GM11168 (cell line): Measurements from ENCODE around the gene PTGR3.

Source experiments
- in situ Hi-C: fragments of 300-500 bp; cut with MboI; formaldehyde crosslinking; loops from one replicate; pipeline ENCODE4 v1.12.0; 2022; ENCODE audit warnings: low sequenced_read_pairs; ENCODE audit not compliant: unreplicated experiment

Gene PTGR3

GRCh38 chr18:75204732-75205513 is 4.0 kb downstream of the PTGR3 start:
- in situ Hi-C loops: no loop called here

GRCh38 chr18:75204269-75204731 is 4.6 kb downstream of the PTGR3 start:
- in situ Hi-C loops: no loop called here

- in situ Hi-C loops: no loop called here
Measured at GRCh38 chr18:75203416-75204268, 5.3 kb downstream of the PTGR3 start.

- in situ Hi-C loops: no loop called here
Measured at GRCh38 chr18:75202696-75203365, 6.1 kb downstream of the PTGR3 start.

GRCh38 chr18:75201282-75202270 is 7.4 kb downstream of the PTGR3 start:
- in situ Hi-C loops: no loop called here

GRCh38 chr18:75200605-75201280 is 8.2 kb downstream of the PTGR3 start:
- in situ Hi-C loops: no loop called here

- in situ Hi-C loops: no loop called here
Measured at GRCh38 chr18:75200071-75200470, 8.9 kb downstream of the PTGR3 start.

GRCh38 chr18:75199327-75199726 is 9.6 kb downstream of the PTGR3 start:
- in situ Hi-C loops: loop anchor here (25.0 kb wide), 1 partner anchor 537 kb away; no protein-coding TSS in a partner anchor

- in situ Hi-C loops: loop anchor here (25.0 kb wide), 1 partner anchor 536 kb away; no protein-coding TSS in a partner anchor
Measured at GRCh38 chr18:75198036-75198435, 10.9 kb downstream of the PTGR3 start.

- in situ Hi-C loops: loop anchor here (25.0 kb wide), 1 partner anchor 531 kb away; no protein-coding TSS in a partner anchor
Measured at GRCh38 chr18:75192899-75193298, 16.0 kb downstream of the PTGR3 start.

GRCh38 chr18:75189696-75190095 is 19.2 kb downstream of the PTGR3 start:
- in situ Hi-C loops: loop anchor here (25.0 kb wide), 1 partner anchor 527 kb away; no protein-coding TSS in a partner anchor

GRCh38 chr18:75187702-75188101 is 21.2 kb downstream of the PTGR3 start:
- in situ Hi-C loops: loop anchor here (25.0 kb wide), 1 partner anchor 525 kb away; no protein-coding TSS in a partner anchor

- in situ Hi-C loops: loop anchor here (25.0 kb wide), 1 partner anchor 523 kb away; no protein-coding TSS in a partner anchor
Measured at GRCh38 chr18:75185460-75185859, 23.5 kb downstream of the PTGR3 start.

GRCh38 chr18:75183973-75184493 is 24.9 kb downstream of the PTGR3 start:
- in situ Hi-C loops: loop anchor here (25.0 kb wide), 1 partner anchor 522 kb away; no protein-coding TSS in a partner anchor

GRCh38 chr18:75183524-75183923 is 25.4 kb downstream of the PTGR3 start:
- in situ Hi-C loops: loop anchor here (25.0 kb wide), 1 partner anchor 521 kb away; no protein-coding TSS in a partner anchor

GRCh38 chr18:75179819-75180600 is 28.9 kb downstream of the PTGR3 start:
- in situ Hi-C loops: loop anchor here (25.0 kb wide), 1 partner anchor 518 kb away; no protein-coding TSS in a partner anchor

- in situ Hi-C loops: loop anchor here (25.0 kb wide), 1 partner anchor 516 kb away; no protein-coding TSS in a partner anchor
Measured at GRCh38 chr18:75178376-75178775, 30.6 kb downstream of the PTGR3 start.
